SU-DHL-6 (cell line): Measurements from ENCODE around the gene FEN1.
A peak's percentile ranks its signal among the peaks of the same experiment; 100 is the strongest.

Source experiments
- H2AFZ ChIP-seq: fragments of 200-600 bp; sonication (generic); 2 replicates; pipeline ENCODE4 v1.6.1; 2014; ENCODE audit warnings: low read depth, mild to moderate bottlenecking, moderate library complexity, mixed read lengths, antibody characterized with exemption, low read length; ENCODE audit not compliant: severe bottlenecking
- H3F3A ChIP-seq: fragments of 200-600 bp; shearing (Covaris generic); 2 replicates; pipeline ENCODE4 v1.6.0; 2016; ENCODE audit warnings: antibody characterized with exemption, mild to moderate bottlenecking; ENCODE audit not compliant: insufficient read depth
- H3K27ac ChIP-seq: fragments of 200-600 bp; sonication (generic); 2 replicates; pipeline ENCODE4 v1.5.1; 2016; ENCODE audit warnings: low read depth, mild to moderate bottlenecking, low read length, moderate library complexity, mixed read lengths
- H3K27me3 ChIP-seq: fragments of 200-600 bp; sonication (generic), shearing (Covaris generic); 2 replicates; pipeline ENCODE4 v1.6.0; 2014; ENCODE audit warnings: mild to moderate bottlenecking, low read length
- H3K36me3 ChIP-seq: fragments of 200-600 bp; sonication (generic); 2 replicates; pipeline ENCODE4 v1.6.1; 2014; ENCODE audit warnings: mild to moderate bottlenecking, low read length, mixed read lengths
- H3K4me2 ChIP-seq: fragments of 300-600, 200-600 bp; shearing (Covaris generic), sonication (generic); 2 replicates; pipeline ENCODE4 v1.6.0; 2014; ENCODE audit warnings: low read length, low read depth, mild to moderate bottlenecking; ENCODE audit not compliant: poor library complexity, severe bottlenecking
- H3K4me3 ChIP-seq: fragments of 200-600 bp; sonication (generic); 2 replicates; pipeline ENCODE4 v1.5.1; 2014; ENCODE audit warnings: antibody characterized with exemption, low read length, mild to moderate bottlenecking, mixed read lengths; ENCODE audit not compliant: insufficient read depth, poor library complexity, severe bottlenecking
- H3K79me2 ChIP-seq: fragments of 200-600 bp; sonication (generic); 2 replicates; pipeline ENCODE4 v1.6.1; 2014; ENCODE audit warnings: mild to moderate bottlenecking, low read length, moderate library complexity; ENCODE audit not compliant: insufficient read depth
- H3K9ac ChIP-seq: fragments of 200-600 bp; sonication (generic); 2 replicates; pipeline ENCODE4 v1.7.0; 2014; ENCODE audit warnings: mild to moderate bottlenecking, low read length
- H3K9me2 ChIP-seq: fragments of 200-600 bp; sonication (generic); replicated peaks from 2 replicates; pipeline ENCODE4 v1.6.1; 2014; ENCODE audit warnings: low read length; ENCODE audit not compliant: insufficient read depth
- H3K9me3 ChIP-seq: fragments of 200-600 bp; sonication (generic); 2 replicates; pipeline ENCODE4 v1.6.1; 2014; ENCODE audit warnings: low read length, mixed read lengths; ENCODE audit not compliant: insufficient read depth
- H4K20me1 ChIP-seq: fragments of 200-600 bp; sonication (generic); 2 replicates; pipeline ENCODE4 v1.6.1; 2014; ENCODE audit warnings: low read depth, mild to moderate bottlenecking, antibody characterized with exemption, low read length, moderate library complexity, mixed read lengths
- CTCF ChIP-seq: fragments of 200-600 bp; sonication (generic); IDR thresholded peaks from one replicate; pipeline ENCODE4 v1.5.1; 2017; ENCODE audit warnings: antibody characterized with exemption, mild to moderate bottlenecking, low read length, moderate library complexity; ENCODE audit not compliant: insufficient read depth, poor library complexity, severe bottlenecking
- EZH2phosphoT487 ChIP-seq: fragments of 200-600 bp; sonication (generic), shearing (Covaris generic); conservative IDR thresholded peaks from 2 replicates; pipeline ENCODE4 v1.6.1; 2018; ENCODE audit warnings: mild to moderate bottlenecking, antibody characterized with exemption, low read length, moderate library complexity, mixed read lengths

FEN1 gene

GRCh38 chr11:61791737-61792309 lies 888 bp upstream of the FEN1 start:
- Histone ChIP-seq H2AFZ (peak overlapping the region; percentile 86), H3K79me2 (peaks cover 62% of the 10 kb centered on the region), H3K9ac (peak overlapping the region; percentile 93), H3F3A (peaks cover 2% of the 10 kb centered on the region), H3K9me2 (no peaks in the 10 kb centered on the region), H4K20me1 (peaks cover 8% of the 10 kb centered on the region; the same call in 1 of the 2 replicates), H3K27ac (peak overlapping the region; percentile 88), H3K4me3 (peak overlapping the region; percentile 92), H3K36me3 (peaks cover 9% of the 10 kb centered on the region; the same call in 1 of the 2 replicates), H3K27me3 (no peaks in the 10 kb centered on the region), H3K9me3 (no peaks in the 10 kb centered on the region), H3K4me2 (peak overlapping the region; percentile 94)
- TF ChIP-seq CTCF, result no peak

- peak overlapping the region; percentile 93 for H3K9ac ChIP-seq
- H3K9me2 ChIP-seq, result no peaks in the 10 kb centered on the region
- H3K36me3 ChIP-seq, result peaks cover 12% of the 10 kb centered on the region; the same call in 1 of the 2 replicates
- H3K9me3 ChIP-seq, result no peaks in the 10 kb centered on the region
- no peak for TF ChIP-seq EZH2phosphoT487
- no peak for TF ChIP-seq CTCF
- peak overlapping the region; percentile 86 for H2AFZ ChIP-seq
- H4K20me1 ChIP-seq, result peaks cover 8% of the 10 kb centered on the region; the same call in 1 of the 2 replicates
- H3K4me2 ChIP-seq, result peak overlapping the region; percentile 94
- peaks cover 5% of the 10 kb centered on the region for H3F3A ChIP-seq
- H3K27me3 ChIP-seq, result no peaks in the 10 kb centered on the region
- H3K4me3 ChIP-seq, result peak overlapping the region; percentile 92
- peaks cover 76% of the 10 kb centered on the region for H3K79me2 ChIP-seq
- H3K27ac ChIP-seq, result peak overlapping the region; percentile 88
Measured at GRCh38 chr11:61793083-61793828, 545 bp downstream of the FEN1 start.

GRCh38 chr11:61793829-61794204 lies 1.1 kb downstream of the FEN1 start:
- H3F3A ChIP-seq, result peaks cover 5% of the 10 kb centered on the region
- H3K9ac ChIP-seq, result peak overlapping the region; percentile 93
- peaks cover 8% of the 10 kb centered on the region; the same call in 1 of the 2 replicates for H4K20me1 ChIP-seq
- no peaks in the 10 kb centered on the region for H3K9me3 ChIP-seq
- H3K36me3 ChIP-seq, result peaks cover 12% of the 10 kb centered on the region; the same call in 1 of the 2 replicates
- H3K27me3 ChIP-seq, result no peaks in the 10 kb centered on the region
- no peak overlapping the region for H2AFZ ChIP-seq
- H3K79me2 ChIP-seq, result peaks cover 82% of the 10 kb centered on the region
- H3K27ac ChIP-seq, result peak overlapping the region; percentile 88
- H3K4me2 ChIP-seq, result peak overlapping the region; percentile 94
- TF ChIP-seq EZH2phosphoT487, result no peak
- TF ChIP-seq CTCF, result no peak
- H3K9me2 ChIP-seq, result no peaks in the 10 kb centered on the region
- H3K4me3 ChIP-seq, result peak overlapping the region; percentile 92
